DND-41 (cell line): ENCODE results near the gene MED13.

ENCODE experiments used
- ATAC-seq: fragments of 200-7000 bp; cut with Tn5 transposase; 3 replicates; pipeline ENCODE4 v1.9.1; 2021; ENCODE audit warnings: low read depth; ENCODE audit not compliant: insufficient read depth
- DNase-seq: peaks from one replicate; pipeline ENCODE4 v3.0.0-alpha.2; 2020
- H2AFZ ChIP-seq: 2 replicates; pipeline ENCODE4 v1.6.0; 2012; ENCODE audit warnings: low read depth, low read length
- H3K27ac ChIP-seq: 2 replicates; pipeline ENCODE4 v1.5.1; 2012; ENCODE audit warnings: low read length, inconsistent platforms
- H3K27me3 ChIP-seq: fragments of 200-600 bp; sonication (generic); 2 replicates; pipeline ENCODE4 v1.6.0; 2012; ENCODE audit warnings: low read length, mild to moderate bottlenecking, inconsistent platforms; ENCODE audit not compliant: insufficient read depth, poor library complexity
- H3K36me3 ChIP-seq: 2 replicates; pipeline ENCODE4 v1.5.1; 2012; ENCODE audit warnings: low read length, inconsistent platforms; ENCODE audit not compliant: insufficient read depth
- H3K4me1 ChIP-seq: 2 replicates; pipeline ENCODE4 v1.5.1; 2012; ENCODE audit warnings: mild to moderate bottlenecking, low read length; ENCODE audit not compliant: insufficient read depth
- H3K4me2 ChIP-seq: 2 replicates; pipeline ENCODE4 v1.6.0; 2012; ENCODE audit warnings: mild to moderate bottlenecking, moderate library complexity, low read length, inconsistent platforms; ENCODE audit not compliant: insufficient read depth
- H3K4me3 ChIP-seq, 2 experiments: fragments of 200-600 bp in 1 of 2; shearing (Covaris generic) in 1 of 2; 2 replicates each; pipeline ENCODE4 v1.5.1; 2012 to 2016; ENCODE audit warnings: inconsistent platforms in 2 of 2, low read length in 2 of 2, mild to moderate bottlenecking in 2 of 2, low read depth in 1 of 2, moderate library complexity in 1 of 2
- H3K79me2 ChIP-seq: 2 replicates; pipeline ENCODE4 v1.6.0; 2012; ENCODE audit warnings: low read length, inconsistent platforms; ENCODE audit not compliant: insufficient read depth
- H3K9ac ChIP-seq: 2 replicates; pipeline ENCODE4 v1.6.0; 2012; ENCODE audit warnings: low read depth, mild to moderate bottlenecking, inconsistent platforms, low read length, moderate library complexity
- H3K9me3 ChIP-seq: 2 replicates; pipeline ENCODE4 v1.5.1; 2012; ENCODE audit warnings: low read length, moderate library complexity, mild to moderate bottlenecking, inconsistent platforms; ENCODE audit not compliant: insufficient read depth, severe bottlenecking
- H4K20me1 ChIP-seq: 2 replicates; pipeline ENCODE4 v1.6.0; 2012; ENCODE audit warnings: low read length; ENCODE audit not compliant: insufficient read depth
- CTCF ChIP-seq: IDR thresholded peaks from 2 replicates; pipeline ENCODE4 v1.5.1; 2012; ENCODE audit warnings: borderline replicate concordance, low read length, moderate library complexity, mild to moderate bottlenecking; ENCODE audit not compliant: poor library complexity, severe bottlenecking; ENCODE audit errors: extremely low read depth
- EZH2 ChIP-seq: IDR thresholded peaks from 3 replicates; pipeline ENCODE4 v1.6.1; 2012; ENCODE audit warnings: borderline replicate concordance, low read depth, mild to moderate bottlenecking, moderate library complexity, low read length, inconsistent platforms; ENCODE audit not compliant: severe bottlenecking

Gene MED13

GRCh38 chr17:61989509-61989908 is 75.6 kb downstream of the MED13 start:
- H3K9me3 ChIP-seq = no peaks in the 10 kb centered on the region
- no peak for DNase-seq
- no peak overlapping the region for H2AFZ ChIP-seq
- no peak overlapping the region for H3K9ac ChIP-seq
- TF ChIP-seq EZH2 (no peak), CTCF (no peak)
- no peak overlapping the region for H3K4me2 ChIP-seq
- H3K27ac ChIP-seq = no peak overlapping the region
- H3K4me3 ChIP-seq = no peak overlapping the region
- ATAC-seq = no peak
- no peaks in the 10 kb centered on the region for H3K4me1 ChIP-seq
- no peaks in the 10 kb centered on the region for H3K79me2 ChIP-seq
- no peaks in the 10 kb centered on the region for H4K20me1 ChIP-seq
- H3K27me3 ChIP-seq = no peaks in the 10 kb centered on the region
- peaks cover 86% of the 10 kb centered on the region for H3K36me3 ChIP-seq

DNA sequence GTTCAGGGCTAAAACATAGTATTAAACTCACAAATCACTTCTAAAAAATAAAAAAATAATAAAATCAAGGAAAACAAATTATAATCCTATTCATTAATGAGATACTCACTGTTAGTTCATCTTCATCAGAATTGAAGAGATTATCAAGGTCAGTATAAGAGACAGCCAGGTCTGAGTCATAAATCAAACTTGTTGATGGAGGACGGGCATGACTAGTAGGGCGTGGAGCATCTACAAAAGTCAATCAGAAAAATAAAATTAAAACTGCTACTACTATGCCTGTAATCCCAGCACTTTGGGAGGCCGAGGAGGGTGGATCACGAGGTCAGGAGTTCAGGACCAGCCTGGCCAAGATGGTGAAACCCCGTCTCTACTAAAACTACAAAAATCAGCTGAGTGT is 78.2 kb downstream of the MED13 start:
- H3K9ac ChIP-seq = no peak overlapping the region
- H3K4me2 ChIP-seq = no peak overlapping the region
- DNase-seq = no peak
- H3K9me3 ChIP-seq = no peaks in the 10 kb centered on the region
- H3K4me1 ChIP-seq = no peaks in the 10 kb centered on the region
- H3K79me2 ChIP-seq = peaks cover 8% of the 10 kb centered on the region; the same call in 1 of the 2 replicates
- H3K27ac ChIP-seq = no peak overlapping the region
- TF ChIP-seq CTCF (no peak), EZH2 (no peak)
- H2AFZ ChIP-seq = no peak overlapping the region
- no peak for ATAC-seq
- H3K36me3 ChIP-seq = peaks cover 90% of the 10 kb centered on the region
- no peaks in the 10 kb centered on the region for H3K27me3 ChIP-seq
- no peaks in the 10 kb centered on the region for H4K20me1 ChIP-seq
- H3K4me3 ChIP-seq = no peak overlapping the region

DNA sequence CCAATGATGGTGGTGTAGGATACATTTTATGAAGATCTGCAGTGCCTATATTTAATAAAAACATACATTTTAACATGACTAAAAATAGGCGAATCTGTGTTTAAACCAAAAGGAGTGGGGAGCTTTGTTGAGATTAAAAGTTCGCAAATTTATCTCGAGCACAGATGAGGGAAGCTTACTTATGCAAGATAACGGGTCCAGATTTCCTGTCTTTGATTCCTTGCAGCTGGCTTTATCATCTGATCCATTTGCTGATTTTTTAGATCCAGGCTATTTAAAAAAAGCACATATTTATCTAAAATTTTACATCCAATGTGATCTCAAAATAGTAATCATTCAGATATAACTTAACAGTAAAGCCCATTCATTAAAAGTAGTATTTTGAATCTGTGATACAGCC is 80.3 kb downstream of the MED13 start:
- Histone ChIP-seq H3K79me2 (peaks cover 18% of the 10 kb centered on the region), H3K27ac (no peak overlapping the region), H3K9ac (no peak overlapping the region), H2AFZ (no peak overlapping the region), H3K4me3 (no peak overlapping the region), H3K36me3 (peaks cover 92% of the 10 kb centered on the region), H3K9me3 (no peaks in the 10 kb centered on the region), H4K20me1 (no peaks in the 10 kb centered on the region), H3K4me2 (no peak overlapping the region), H3K27me3 (no peaks in the 10 kb centered on the region), H3K4me1 (no peaks in the 10 kb centered on the region)
- DNase-seq (no peak), ATAC-seq (no peak)
- TF ChIP-seq EZH2 (no peak), CTCF (no peak)

- Histone ChIP-seq H2AFZ (no peak overlapping the region), H3K9me3 (no peaks in the 10 kb centered on the region), H3K27me3 (no peaks in the 10 kb centered on the region), H3K27ac (no peak overlapping the region), H3K79me2 (peaks cover 33% of the 10 kb centered on the region), H3K4me3 (no peak overlapping the region), H3K4me1 (no peaks in the 10 kb centered on the region), H3K9ac (no peak overlapping the region), H3K36me3 (peaks cover 85% of the 10 kb centered on the region), H3K4me2 (no peak overlapping the region), H4K20me1 (no peaks in the 10 kb centered on the region)
- TF ChIP-seq CTCF (no peak), EZH2 (no peak)
- no peak for DNase-seq
- ATAC-seq = no peak
Observed at GRCh38 chr17:61981323-61981722, 83.8 kb downstream of the MED13 start.
